Measurements from ENCODE around the gene KATNB1. TPM values are rescaled to one million over a fixed set of nuclear protein-coding genes. Genes with fewer than 3 reads are reported as not detected.

KATNB1 gene
- total RNA-seq, 1 experiment from 2014 or later = 32.2 TPM

DNA sequence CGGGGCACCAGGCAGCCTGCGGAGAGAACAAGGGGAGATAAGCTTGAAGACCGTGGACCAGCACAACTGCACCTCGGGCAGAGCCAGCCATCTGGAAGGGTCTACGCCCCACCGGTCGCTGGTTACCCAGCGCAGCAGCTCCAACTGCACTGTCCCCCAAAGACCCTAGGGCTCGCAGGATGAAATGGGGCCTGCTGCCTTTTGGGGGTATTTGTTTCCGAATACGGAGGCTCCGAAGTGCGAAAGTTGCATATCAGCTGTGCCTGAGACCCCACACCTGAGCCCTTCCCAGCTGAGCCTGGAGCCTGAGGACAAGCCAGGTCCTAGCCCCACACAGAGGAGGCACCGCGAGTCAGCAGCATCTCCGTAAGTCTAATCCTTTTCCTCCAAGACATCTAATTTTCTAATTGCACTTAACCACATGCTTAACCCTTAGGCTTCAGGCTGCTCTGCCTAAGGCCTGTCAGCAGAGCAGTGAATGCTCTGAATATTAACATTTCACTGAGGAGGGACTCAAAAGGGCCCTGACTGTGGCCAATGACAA, 62.8 kb downstream of the KATNB1 start:
- peaks cover 0 to 2% of the 10 kb centered on the region in 2 experiments; a peak in 2 of 4 replicates for H3K36me3 ChIP-seq (ENCODE audit: control insufficient read depth in 1 of 2, insufficient read depth in 2 of 2, low read length in 2 of 2)
- intact Hi-C loops (cut with micrococcal nuclease) = no loop called here
- RAD21 ChIA-PET (ENCODE audit: low non-redundant PET in 1 of 2, low total read pairs in 2 of 2, uncharacterized antibody in 2 of 2, unreplicated experiment in 2 of 2) = no interaction called here
- POLR2A ChIA-PET = no interaction called here
- H3K4me2 ChIP-seq (ENCODE audit: low read length) = peak overlapping the region; percentile 55
- H3K4me3 ChIP-seq (replicated peaks in 1 of 2; ENCODE audit: low read depth in 1 of 2, low read length in 2 of 2) = no peak overlapping the region
- no peaks in the 10 kb centered on the region for H3K27me3 ChIP-seq (ENCODE audit: insufficient read depth, low read length)
- ATAC-seq (no peak), DNase-seq (ENCODE audit: low read depth, low spot score) (no peak)
- no peaks in the 10 kb centered on the region for H4K20me1 ChIP-seq (ENCODE audit: insufficient read depth)
- TF ChIP-seq EZH2 (IDR thresholded peaks at IDR 0.05) = no peak
- TF ChIP-seq, protein P1, sequence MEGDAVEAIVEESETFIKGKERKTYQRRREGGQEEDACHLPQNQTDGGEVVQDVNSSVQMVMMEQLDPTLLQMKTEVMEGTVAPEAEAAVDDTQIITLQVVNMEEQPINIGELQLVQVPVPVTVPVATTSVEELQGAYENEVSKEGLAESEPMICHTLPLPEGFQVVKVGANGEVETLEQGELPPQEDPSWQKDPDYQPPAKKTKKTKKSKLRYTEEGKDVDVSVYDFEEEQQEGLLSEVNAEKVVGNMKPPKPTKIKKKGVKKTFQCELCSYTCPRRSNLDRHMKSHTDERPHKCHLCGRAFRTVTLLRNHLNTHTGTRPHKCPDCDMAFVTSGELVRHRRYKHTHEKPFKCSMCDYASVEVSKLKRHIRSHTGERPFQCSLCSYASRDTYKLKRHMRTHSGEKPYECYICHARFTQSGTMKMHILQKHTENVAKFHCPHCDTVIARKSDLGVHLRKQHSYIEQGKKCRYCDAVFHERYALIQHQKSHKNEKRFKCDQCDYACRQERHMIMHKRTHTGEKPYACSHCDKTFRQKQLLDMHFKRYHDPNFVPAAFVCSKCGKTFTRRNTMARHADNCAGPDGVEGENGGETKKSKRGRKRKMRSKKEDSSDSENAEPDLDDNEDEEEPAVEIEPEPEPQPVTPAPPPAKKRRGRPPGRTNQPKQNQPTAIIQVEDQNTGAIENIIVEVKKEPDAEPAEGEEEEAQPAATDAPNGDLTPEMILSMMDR (IDR thresholded peaks at IDR 0.05 in 2 of 3, conservative IDR thresholded peaks at IDR 0.05 in 1 of 3; ENCODE audit: borderline replicate concordance in 1 of 3, insufficient read depth in 1 of 3, low read depth in 2 of 3, low read length in 2 of 3) = no peak
- no peak for TF ChIP-seq EGR1 (IDR thresholded peaks at IDR 0.05; ENCODE audit: low read depth)
- TF ChIP-seq, protein P2, sequence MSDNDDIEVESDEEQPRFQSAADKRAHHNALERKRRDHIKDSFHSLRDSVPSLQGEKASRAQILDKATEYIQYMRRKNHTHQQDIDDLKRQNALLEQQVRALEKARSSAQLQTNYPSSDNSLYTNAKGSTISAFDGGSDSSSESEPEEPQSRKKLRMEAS (IDR thresholded peaks at IDR 0.05) = no peak
- TF ChIP-seq YY1 (IDR thresholded peaks at IDR 0.05; ENCODE audit: extremely low read depth, insufficient replicate concordance, low read depth, low read length) = no peak
- no peak for TF ChIP-seq ZNF274 (IDR thresholded peaks at IDR 0.05; ENCODE audit: low read depth, low read length)
- no peak for TF ChIP-seq ELF1 (IDR thresholded peaks at IDR 0.05; ENCODE audit: borderline replicate concordance, low read depth)
- no peak for TF ChIP-seq POLR2A (IDR thresholded peaks at IDR 0.05; ENCODE audit: borderline replicate concordance, extremely low read depth, insufficient read depth, insufficient read length)
- no peak for TF ChIP-seq ZFX (IDR thresholded peaks at IDR 0.05)
- TF ChIP-seq SRF (IDR thresholded peaks at IDR 0.05; ENCODE audit: low read depth) = no peak
- no peak for TF ChIP-seq EZH2phosphoT487 (IDR thresholded peaks at IDR 0.05; ENCODE audit: borderline replicate concordance)
- peaks cover 23% of the 10 kb centered on the region; the same call in 1 of the 2 replicates for H3K79me2 ChIP-seq (ENCODE audit: insufficient read depth, low read length)
- CTCF ChIA-PET = no interaction called here
- no peak overlapping the region; the same call in 1 of the 2 replicates for H3K9ac ChIP-seq (ENCODE audit: low read length)
- no peaks in the 10 kb centered on the region for H3K9me2 ChIP-seq (ENCODE audit: insufficient read depth)
- no TSS peak for BruUV-seq (replicated peaks)
- peaks cover 66 to 73% of the 10 kb centered on the region in 2 experiments for H3K4me1 ChIP-seq (ENCODE audit: control insufficient read depth in 1 of 2, insufficient read depth in 2 of 2, low read length in 2 of 2)
- H3K27ac ChIP-seq (ENCODE audit: low read depth, low read length) = peak overlapping the region; percentile 33; the same call in 1 of the 2 replicates
- H3K9me3 ChIP-seq (ENCODE audit: control insufficient read depth in 1 of 2, insufficient read depth in 1 of 2, low read depth in 1 of 2, low read length in 2 of 2) = no peaks in the 10 kb centered on the region
- no peak overlapping the region for H2AFZ ChIP-seq (ENCODE audit: low read depth, low read length, poor library complexity, severe bottlenecking)
